Adrenal gland (tissue), 12 donors: ENCODE results near the gene NR2E3. TPM values are rescaled to one million over a fixed set of nuclear protein-coding genes. Genes with fewer than 3 reads are reported as not detected.

Source experiments
- DNase-seq, 7 donors: peaks; one replicate each; pipeline ENCODE4 v3.0.0-alpha.2; 2019 to 2020
- H3K27ac ChIP-seq, 5 donors: fragments of 200-600 bp; sonication (generic) in 4 of 5; 1 replicate in 3 of 5; 2 replicates in 2 of 5; pipeline versions ENCODE4 v1.5.1 to v1.8.0; 2016 to 2020; ENCODE audit warnings: mild to moderate bottlenecking in 1 of 5
- H3K27me3 ChIP-seq: fragments of 200-600 bp; 2 replicates; pipeline ENCODE4 v1.8.0; 2021
- H3K36me3 ChIP-seq, 2 donors: fragments of 200-600 bp; replicated peaks in 1 of 2; 1 replicate in 1 of 2; 2 replicates in 1 of 2; pipeline versions ENCODE4 v1.5.1 to v1.8.0; 2018 to 2022
- H3K4me1 ChIP-seq, 2 donors: fragments of 200-600 bp; replicated peaks in 1 of 2; 1 replicate in 1 of 2; 2 replicates in 1 of 2; pipeline versions ENCODE4 v1.5.1 to v1.8.0; 2018 to 2021
- H3K4me3 ChIP-seq, 4 donors: fragments of 200-600 bp; sonication (generic) in 3 of 4; one replicate each; pipeline ENCODE4 v1.5.1; 2016 to 2018
- H3K9me3 ChIP-seq, 3 donors: fragments of 200-600 bp; sonication (generic) in 1 of 3; replicated peaks in 1 of 3; 1 replicate in 2 of 3; 2 replicates in 1 of 3; pipeline versions ENCODE4 v1.5.1 to v1.8.0; 2016 to 2021
- POLR2A ChIP-seq, 2 donors: fragments of 450-650 bp; IDR thresholded peaks; one replicate each; pipeline ENCODE4 v1.6.1; 2017; ENCODE audit warnings: antibody characterized with exemption in 2 of 2, mild to moderate bottlenecking in 2 of 2, moderate library complexity in 1 of 2
- WGBS, 4 donors: extraction: QIAGEN DNeasy Blood & Tissue Kit in 2 of 4; methylation state at CpG; one replicate each; pipeline versions ENCODE4 v1.1.5 to v1.1.7; 2013 to 2017; 5-methylcytosine and 5-hydroxymethylcytosine counted together
- intact Hi-C, 2 donors: fragments of 100-400 bp; cut with DNase I; formaldehyde crosslinking; loops; one replicate each; pipeline versions ENCODE4 v1.14.1 to v1.15.0; 2022 to 2023
- polyA plus RNA-seq, 3 donors: library from polyadenylated mRNA; stranded (reverse); fragments of 200-250 nt in 2 of 3; fragments of 350-450 nt in 1 of 3; fragmentation: Illumina TruSeq in 1 of 3; extraction: RNeasy Lipid Tissue Mini Kit (QIAGEN cat#74804) in 1 of 3; gene quantifications; one replicate each; pipeline ENCODE4 v1.2.3, GENCODE V29; 2013 to 2014
- total RNA-seq, 9 donors: library from RNA; depleted of rRNA in 4 of 9; stranded (reverse); fragments of >200 nt in 4 of 9; fragments of 120-200 nt in 1 of 9; fragmentation: NEBNext Ultra II Directional in 1 of 9; extraction: Animal tissue kit (Norgen Biotek cat#: 25700) in 1 of 9; gene quantifications; one replicate each; pipeline versions ENCODE4 v1.1.0 to v1.2.4, GENCODE V29; 2013 to 2023
- TF ChIP-seq, protein P1 (sequence below), 6 experiments: fragments of 450-650 bp in 4 of 6; fragments of 200-600 bp in 2 of 6; sonication (generic) in 1 of 6; IDR thresholded peaks; 1 replicate in 5 of 6; 2 replicates in 1 of 6; pipeline versions ENCODE4 v1.5.1 to v1.8.0; 2016 to 2021; ENCODE audit warnings: antibody characterized with exemption in 6 of 6, mild to moderate bottlenecking in 2 of 6, moderate library complexity in 1 of 6
- donor health status: healthy with polysubstance abuse.
- donor health status: Bipolar disorder and iron deficiency.
- donor health status: DM: yes; HTN: yes; CAD: no.
- donor health status: DM: no; HTN: no; CAD: no.
- donor health status: DM: no; HTN: no; CAD: no.
- donor health status: DM: yes; HTN: yes; CAD: no.

Gene NR2E3
- total and polyA plus RNA-seq, 12 donors = 0.11 to 1.4 (median 0.41) TPM; not detected in 2

DNA sequence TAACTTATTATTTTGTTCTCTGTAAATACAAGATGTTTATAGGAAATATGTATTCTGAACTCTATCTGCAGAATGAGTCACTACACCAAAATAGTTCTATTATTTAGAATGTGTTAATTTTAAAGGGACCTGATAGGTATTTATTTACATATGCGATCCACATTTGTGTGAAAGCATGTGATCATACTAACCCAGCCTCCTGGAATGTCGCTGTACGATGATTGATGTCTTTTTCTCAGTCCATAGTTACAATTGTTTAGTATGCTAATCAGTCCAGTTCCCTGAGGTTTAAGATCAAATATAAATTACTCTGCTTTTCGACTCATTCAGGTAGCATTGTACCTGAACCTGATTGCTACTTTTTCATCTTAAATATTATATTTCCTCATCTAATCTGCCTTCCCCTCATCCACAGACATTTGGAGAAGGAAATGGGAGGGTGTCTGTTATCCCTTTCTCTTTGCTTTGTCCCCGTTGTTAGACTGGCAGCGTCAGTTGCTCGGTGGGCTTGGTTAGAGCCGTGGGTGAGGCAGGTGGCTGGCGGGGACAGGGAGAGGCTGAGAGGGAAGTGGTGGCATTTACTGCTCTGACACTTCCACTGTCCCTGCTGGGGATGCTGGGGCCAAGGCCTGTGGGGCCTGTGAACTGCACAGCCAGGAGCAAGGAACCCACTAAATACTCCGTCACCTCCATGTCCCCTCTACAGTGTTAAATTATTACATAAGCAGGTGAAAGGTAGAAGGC lies 27.8 kb upstream of the NR2E3 start:
- Histone ChIP-seq H3K9me3 (no peaks in the 10 kb centered on the region), H3K36me3 (no peaks in the 10 kb centered on the region), H3K27ac (no peak overlapping the region), H3K4me3 (no peak overlapping the region), H3K4me1 (peaks cover 0 to 12% of the 10 kb centered on the region in 2 donors), H3K27me3 (no peaks in the 10 kb centered on the region)
- intact Hi-C loops = no loop called here
- WGBS, 4 donors = 79 to 86% (median 83%) methylated on average over 10 of the region's 10 CpGs
- no peak for DNase-seq
- TF ChIP-seq, protein P1, sequence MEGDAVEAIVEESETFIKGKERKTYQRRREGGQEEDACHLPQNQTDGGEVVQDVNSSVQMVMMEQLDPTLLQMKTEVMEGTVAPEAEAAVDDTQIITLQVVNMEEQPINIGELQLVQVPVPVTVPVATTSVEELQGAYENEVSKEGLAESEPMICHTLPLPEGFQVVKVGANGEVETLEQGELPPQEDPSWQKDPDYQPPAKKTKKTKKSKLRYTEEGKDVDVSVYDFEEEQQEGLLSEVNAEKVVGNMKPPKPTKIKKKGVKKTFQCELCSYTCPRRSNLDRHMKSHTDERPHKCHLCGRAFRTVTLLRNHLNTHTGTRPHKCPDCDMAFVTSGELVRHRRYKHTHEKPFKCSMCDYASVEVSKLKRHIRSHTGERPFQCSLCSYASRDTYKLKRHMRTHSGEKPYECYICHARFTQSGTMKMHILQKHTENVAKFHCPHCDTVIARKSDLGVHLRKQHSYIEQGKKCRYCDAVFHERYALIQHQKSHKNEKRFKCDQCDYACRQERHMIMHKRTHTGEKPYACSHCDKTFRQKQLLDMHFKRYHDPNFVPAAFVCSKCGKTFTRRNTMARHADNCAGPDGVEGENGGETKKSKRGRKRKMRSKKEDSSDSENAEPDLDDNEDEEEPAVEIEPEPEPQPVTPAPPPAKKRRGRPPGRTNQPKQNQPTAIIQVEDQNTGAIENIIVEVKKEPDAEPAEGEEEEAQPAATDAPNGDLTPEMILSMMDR (IDR thresholded peaks at IDR 0.05) = no peak
- TF ChIP-seq POLR2A (IDR thresholded peaks at IDR 0.05) = no peak

DNA sequence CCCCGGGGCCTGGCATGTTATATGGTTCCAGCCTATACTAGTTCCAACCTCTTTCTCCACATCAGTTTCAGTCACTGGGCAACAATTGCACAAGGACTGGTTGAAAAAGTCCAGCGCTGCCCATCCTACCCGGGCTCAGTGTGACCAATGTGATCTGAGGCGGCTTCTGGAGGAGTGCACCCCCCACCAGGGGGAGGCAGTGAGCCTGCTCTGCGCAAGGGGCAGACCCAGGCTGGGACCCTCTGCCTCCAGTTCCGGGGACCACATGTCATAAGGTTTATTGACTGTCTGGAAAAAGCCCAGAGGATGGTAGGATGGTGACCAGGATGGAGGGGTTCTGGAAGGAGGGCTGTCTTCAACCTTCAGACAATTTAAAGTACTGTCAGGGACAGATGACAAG lies 25.6 kb upstream of the NR2E3 start:
- no peak for TF ChIP-seq POLR2A (IDR thresholded peaks at IDR 0.05)
- TF ChIP-seq, protein P1 (IDR thresholded peaks at IDR 0.05) = peak in 1 of 6 experiments; percentile 17
- intact Hi-C loops = no loop called here
- no peaks in the 10 kb centered on the region for H3K27me3 ChIP-seq
- H3K4me3 ChIP-seq = no peak overlapping the region
- H3K27ac ChIP-seq = no peak overlapping the region
- H3K9me3 ChIP-seq = no peaks in the 10 kb centered on the region
- 65 to 74% (median 74%) methylated on average over 6 of the region's 6 CpGs for WGBS, 4 donors
- peak in 1 of 7 donors; percentile 27 for DNase-seq
- no peaks in the 10 kb centered on the region for H3K36me3 ChIP-seq
- H3K4me1 ChIP-seq = peaks cover 0 to 12% of the 10 kb centered on the region in 2 donors

DNA sequence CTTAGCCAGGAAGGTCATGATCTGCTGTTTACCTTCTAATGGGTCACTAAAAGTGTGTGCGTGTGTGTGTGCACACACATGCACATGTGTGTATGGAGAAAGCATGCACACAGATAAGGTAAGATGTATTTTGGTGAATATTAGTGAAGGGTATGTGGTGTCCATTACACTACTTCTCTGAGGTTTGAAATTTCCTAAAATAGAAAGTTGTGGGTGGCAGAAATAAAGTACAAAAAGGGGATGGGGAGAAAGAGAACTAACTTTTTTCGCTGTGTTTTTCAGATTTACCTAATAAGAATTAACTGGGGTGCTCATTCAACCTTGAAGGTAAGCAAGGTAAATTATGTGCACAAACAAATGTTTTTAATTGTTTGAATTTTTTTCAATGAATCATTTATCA lies 24.4 kb upstream of the NR2E3 start:
- no peak for DNase-seq
- Histone ChIP-seq H3K4me3 (no peak overlapping the region), H3K36me3 (no peaks in the 10 kb centered on the region), H3K27me3 (no peaks in the 10 kb centered on the region), H3K9me3 (no peaks in the 10 kb centered on the region), H3K27ac (no peak overlapping the region), H3K4me1 (no peaks in the 10 kb centered on the region)
- WGBS, 4 donors = 88 to 95% (median 91%) methylated on average over 2 of the region's 2 CpGs
- intact Hi-C loops = no loop called here
- TF ChIP-seq POLR2A (IDR thresholded peaks at IDR 0.05) = no peak
- TF ChIP-seq, protein P1 (IDR thresholded peaks at IDR 0.05) = no peak

DNA sequence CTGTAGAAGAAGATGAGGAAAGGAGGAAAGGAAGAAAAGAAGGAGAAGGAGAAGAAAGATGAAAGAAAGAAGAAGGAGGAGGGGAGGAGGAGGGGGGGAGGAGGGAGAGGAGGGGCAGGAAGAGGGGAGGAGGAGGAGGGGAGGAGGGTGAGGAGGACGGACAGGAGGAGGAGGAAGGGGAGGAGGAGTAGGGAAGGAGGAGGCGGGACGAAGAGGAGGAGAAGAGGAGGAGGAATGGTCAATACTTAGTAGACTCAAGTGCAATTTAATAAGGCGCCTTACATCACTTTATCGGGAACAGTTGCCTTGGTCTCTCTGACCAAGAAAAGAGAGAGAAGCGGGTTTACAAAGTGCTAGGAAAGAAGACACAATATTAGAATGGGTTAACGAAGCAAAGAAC lies 23.7 kb upstream of the NR2E3 start:
- 86 to 92% (median 88%) methylated on average over 7 of the region's 7 CpGs for WGBS, 4 donors
- intact Hi-C loops = no loop called here
- Histone ChIP-seq H3K4me3 (no peak overlapping the region), H3K9me3 (no peaks in the 10 kb centered on the region), H3K4me1 (no peaks in the 10 kb centered on the region), H3K27ac (no peak overlapping the region), H3K27me3 (no peaks in the 10 kb centered on the region), H3K36me3 (no peaks in the 10 kb centered on the region)
- DNase-seq = no peak
- TF ChIP-seq, protein P1 (IDR thresholded peaks at IDR 0.05) = no peak
- TF ChIP-seq POLR2A (IDR thresholded peaks at IDR 0.05) = no peak
